Stimulated activated CD4-positive, alpha-beta T cell treated with anti-CD3 and anti-CD28 coated beads, Interleukin-1b, Interleukin-23, amount 100 ng/mL, for 1 hour (primary cell): Measurements from ENCODE around the gene SRSF12.
A peak's percentile ranks its signal among the peaks of the same experiment; 100 is the strongest.

Experiments used
- DNase-seq, 2 donors: peaks; one replicate each; pipeline ENCODE4 v3.0.0-alpha.2; 2020; ENCODE audit warnings: low read depth in 2 of 2

The SRSF12 gene

DNA sequence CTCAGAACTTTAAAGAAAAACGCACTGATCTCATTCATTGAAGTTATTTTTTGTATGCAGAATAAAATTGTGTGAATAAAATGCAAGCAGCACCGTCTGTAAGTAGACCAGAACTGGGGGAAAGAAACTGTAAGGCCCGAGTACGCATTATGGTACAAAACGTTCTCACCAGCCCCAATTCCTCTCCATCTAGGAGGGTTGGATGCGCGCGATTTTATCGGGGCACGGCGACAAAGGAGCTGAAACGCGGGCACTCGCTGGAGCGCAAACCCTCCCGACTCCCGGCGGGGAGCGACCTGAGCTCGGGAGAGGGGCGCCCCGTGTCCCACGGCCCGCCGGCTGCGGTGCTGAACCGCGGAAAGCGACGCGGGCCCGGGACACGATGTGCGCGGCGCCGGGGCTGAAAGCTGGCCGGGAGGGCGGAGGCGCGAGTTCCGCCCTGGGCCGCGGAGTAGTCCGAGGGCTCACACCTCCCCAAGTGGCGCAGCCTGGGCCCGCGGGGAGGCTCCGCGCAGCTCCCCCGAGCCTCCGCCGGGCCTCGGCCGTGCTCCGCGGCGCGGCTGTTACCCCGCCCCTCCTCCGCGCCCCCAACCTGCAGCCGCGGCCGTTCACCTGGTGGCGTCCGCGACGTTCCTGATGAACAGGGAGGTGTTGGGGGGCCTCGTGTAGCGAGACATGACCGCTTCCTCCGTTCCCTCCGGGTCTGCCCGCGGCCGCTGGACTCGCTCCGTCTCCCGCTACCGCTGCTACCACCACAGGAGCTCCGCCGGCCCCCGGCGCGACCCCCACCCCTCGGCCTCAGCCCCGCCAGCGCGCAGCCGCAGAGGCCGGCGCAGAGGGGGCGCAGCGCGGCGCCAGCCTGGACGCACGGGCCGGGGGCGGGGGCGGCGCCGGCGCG, at the start of gene SRSF12:
Gene SRSF12 (minus strand): TSS at position 861 of the 898 bp plus-strand sequence. CDS start 184 bp downstream, at position 677.
- DNase-seq: peak in 1 of 2 donors; percentile 9

- DNase-seq: no peak
These were observed 44.1 kb upstream of the SRSF12 start for GRCh38 chr6:89162047-89162371.

DNA sequence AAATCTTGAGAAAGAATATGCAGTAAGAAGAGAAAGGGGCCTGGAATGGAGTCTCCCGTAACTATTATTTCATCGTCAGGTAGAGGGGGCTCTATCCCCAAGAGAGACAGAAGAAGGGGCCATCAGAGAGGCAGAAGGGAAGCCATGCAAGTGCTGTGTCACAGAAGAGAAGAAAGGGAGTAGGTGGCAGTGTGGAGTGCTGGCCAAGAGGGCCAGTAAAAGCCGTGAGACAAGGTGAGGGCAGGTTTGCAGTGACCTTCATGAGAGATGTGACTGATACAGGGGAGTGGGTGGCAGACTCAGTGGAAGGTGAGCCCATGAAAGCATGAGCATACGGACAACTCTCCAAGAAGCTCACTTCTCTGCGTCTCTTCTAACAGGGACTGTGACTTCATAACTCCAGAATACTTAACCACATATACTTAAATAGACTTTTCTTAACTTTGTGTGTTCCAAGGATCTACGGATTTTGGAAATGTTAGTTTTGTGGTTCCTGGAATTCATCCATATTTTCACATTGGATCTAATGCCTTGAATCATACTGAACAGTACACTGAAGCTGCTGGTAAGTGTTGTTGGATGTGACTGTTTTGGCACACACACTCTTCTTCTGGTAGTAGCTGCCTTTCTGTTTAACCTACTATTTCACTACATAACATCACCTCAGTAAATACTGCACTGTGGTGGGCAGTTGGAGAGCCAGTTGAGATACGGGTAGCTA, 43.6 kb upstream of the SRSF12 start:
- no peak for DNase-seq

GRCh38 chr6:89160331-89161092, 42.6 kb upstream of the SRSF12 start:
- no peak for DNase-seq

DNA sequence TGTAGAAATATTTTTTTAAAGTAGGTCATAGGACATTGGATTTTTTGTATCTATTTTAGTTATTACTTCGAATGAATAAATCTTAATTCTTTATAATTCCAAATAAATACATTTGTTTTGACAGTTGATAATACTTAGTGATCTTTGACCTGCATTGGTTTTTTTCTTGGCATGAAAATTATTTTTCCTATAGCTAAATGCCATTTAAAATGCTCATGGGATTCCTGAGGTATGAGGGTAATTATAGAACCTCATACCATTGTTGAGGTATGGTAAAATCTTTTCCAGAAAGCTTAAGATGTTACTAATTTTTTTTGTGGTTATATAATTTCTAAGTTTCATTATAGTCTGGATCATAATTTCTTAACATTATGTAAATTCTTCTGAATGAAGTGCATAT, 36.3 kb upstream of the SRSF12 start:
- DNase-seq: no peak

GRCh38 chr6:89148016-89148750, 30.3 kb upstream of the SRSF12 start:
- peak in 1 of 2 donors; percentile 6 for DNase-seq

GRCh38 chr6:89146718-89147700, 29.1 kb upstream of the SRSF12 start:
- peak in 1 of 2 donors; percentile 8 for DNase-seq

- peak; percentile 8 to 42 for DNase-seq
These were observed 28.3 kb upstream of the SRSF12 start, which contains the start of gene PM20D2 for GRCh38 chr6:89145956-89146717. PM20D2 (plus strand) TSS chr6:89146055; CDS start chr6:89146145, 90 bp downstream.

- no peak for DNase-seq
These were observed 27.5 kb upstream of the SRSF12 start for GRCh38 chr6:89145091-89145955.

DNA sequence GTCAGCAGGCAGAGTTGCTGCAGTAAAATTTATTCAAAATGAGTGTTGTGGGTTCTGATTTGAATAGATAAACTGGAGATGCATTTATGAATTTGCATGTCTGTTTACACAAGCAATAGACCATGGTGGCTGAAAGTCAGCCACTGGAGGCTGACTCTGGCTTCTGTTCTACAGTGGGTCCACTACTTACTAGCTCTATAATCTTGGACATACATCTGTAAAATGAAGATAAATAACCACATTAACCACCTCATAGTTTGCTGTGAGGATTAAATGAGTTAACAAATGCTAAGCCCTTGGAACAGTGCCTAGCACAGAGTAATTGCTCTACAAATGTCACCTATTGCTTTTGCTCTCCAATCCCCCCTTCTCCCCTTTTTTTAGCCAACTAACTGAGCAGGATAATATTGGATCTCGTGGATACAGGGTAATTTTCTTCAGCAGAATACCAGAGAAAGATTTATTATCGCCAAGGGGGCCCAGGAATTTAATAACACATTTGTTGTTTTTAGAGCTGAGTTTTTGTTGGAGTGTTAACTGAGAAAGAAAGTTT, 26.6 kb upstream of the SRSF12 start:
- DNase-seq: no peak

DNA sequence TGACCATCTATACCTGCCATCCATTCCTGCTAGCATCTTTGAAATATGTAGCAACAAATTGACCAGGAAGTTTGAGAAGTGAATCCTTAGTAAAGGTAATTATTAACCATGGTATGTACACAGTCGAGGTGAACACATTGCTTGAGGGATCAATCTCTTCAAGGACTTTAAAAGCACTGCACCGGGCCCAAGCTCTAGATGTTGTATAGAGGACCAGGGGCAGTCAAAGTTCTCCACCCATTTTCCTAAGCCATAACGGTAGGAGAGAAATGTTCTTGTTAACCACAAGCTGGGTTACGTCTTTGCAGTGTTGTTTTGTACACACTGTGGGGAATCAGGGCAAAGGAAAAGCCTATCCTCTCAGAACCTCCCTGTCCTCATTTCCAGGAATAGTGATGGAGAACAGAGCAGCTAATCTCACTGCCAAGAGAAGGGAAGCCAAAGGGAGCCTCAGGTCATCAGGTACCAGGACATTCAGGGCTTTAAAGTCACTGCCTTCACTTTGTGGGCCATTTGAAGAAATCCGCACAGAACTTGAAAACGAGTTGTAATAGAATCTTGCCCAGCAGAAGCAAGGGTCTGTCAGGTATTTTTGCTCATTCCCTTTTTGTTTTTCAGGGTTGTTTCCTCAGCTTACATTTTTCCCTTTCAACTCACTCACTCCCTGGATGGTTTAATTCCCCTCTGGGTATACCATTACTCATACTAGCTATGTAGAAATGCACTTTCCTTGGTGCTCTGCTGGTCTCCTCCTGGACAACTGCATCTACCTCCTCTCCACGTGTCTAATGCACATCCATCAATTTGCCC, 22.7 kb upstream of the SRSF12 start:
- no peak for DNase-seq

DNA sequence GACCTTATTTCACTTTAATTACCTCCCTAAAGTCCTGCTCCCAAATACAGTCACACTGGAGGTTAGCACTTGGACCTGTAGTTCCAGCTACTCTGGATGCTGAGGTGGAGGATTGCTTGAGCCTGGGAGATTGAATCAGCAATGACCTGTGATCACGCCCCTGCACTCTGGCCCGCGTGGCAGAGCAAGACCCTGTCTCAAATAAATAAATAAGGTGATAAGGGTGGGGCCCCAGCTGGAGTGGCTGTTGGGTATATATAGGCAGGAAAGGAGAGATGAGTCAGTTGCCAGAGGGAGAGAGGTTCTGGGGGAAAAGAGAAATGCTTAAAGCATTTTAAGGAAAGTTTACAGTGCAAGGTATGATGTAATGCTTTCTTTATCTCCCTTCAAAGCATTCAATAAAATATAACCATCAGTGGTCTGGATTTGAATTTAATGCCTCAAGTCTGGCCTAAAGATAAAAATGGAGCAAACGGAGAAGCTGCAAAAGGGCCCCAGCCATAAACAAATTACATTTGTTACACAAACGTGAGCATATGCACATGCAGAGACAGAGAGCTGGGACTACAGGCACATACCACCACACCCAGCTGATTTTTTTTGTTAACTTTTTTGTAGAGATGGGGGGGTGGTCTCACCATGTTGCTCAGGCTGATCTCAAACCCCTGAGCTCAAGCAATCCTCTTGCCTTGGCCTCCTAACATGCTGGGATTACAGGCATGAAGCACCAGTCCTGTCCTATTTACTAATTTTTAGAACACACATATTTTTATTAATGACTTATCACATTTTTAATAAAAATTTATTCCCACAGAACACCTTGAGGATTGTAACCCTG, 21.9 kb upstream of the SRSF12 start:
- DNase-seq: no peak

GRCh38 chr6:89138173-89138572, 20.3 kb upstream of the SRSF12 start:
- DNase-seq: no peak

DNA sequence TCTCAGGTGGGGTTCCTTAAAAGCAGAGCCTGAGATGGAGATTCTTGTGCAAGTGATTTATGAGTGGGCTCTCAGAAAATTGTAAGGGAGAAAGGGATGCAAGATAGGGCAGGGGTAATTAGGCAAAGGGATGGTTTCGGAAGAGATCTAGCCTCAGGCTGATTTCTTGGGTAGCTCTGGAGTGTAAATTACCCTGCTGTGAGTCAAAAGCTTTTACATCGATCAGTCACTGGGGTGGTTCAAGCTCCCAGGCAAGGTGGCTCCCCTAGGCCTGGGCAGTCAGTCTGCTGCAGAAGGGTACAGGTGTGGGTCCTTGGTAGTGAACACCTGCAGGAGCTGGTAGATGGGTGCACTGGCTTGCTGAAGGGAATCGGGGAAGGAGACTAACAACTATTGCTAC, 16.9 kb upstream of the SRSF12 start:
- no peak for DNase-seq

GRCh38 chr6:89133981-89134380, 16.1 kb upstream of the SRSF12 start:
- DNase-seq: no peak

- DNase-seq: no peak
These were observed 14.2 kb upstream of the SRSF12 start for GRCh38 chr6:89132057-89132456.
